ENCODE data around the gene UTP4. TPM values are rescaled to one million over a fixed set of nuclear protein-coding genes. Genes with fewer than 3 reads are reported as not detected.

The UTP4 gene
- total RNA-seq, 2 donors from 2014 or later, result 19.2 to 32.9 TPM

- no peaks in the 10 kb centered on the region for H3K27me3 ChIP-seq
Measured at GRCh38 chr16:69111876-69112230, 20.6 kb upstream of the UTP4 start.

GRCh38 chr16:69112285-69113129 is 19.9 kb upstream of the UTP4 start:
- Histone ChIP-seq H3K9ac (ENCODE audit: low read depth in 2 of 2, low read length in 2 of 2) (no peak overlapping the region), H3K27me3 (no peaks in the 10 kb centered on the region), H3K4me1 (peaks cover 4% of the 10 kb centered on the region), H3K36me3 (no peaks in the 10 kb centered on the region), H3K27ac (no peak overlapping the region), H3K4me3 (no peak overlapping the region), H3K9me3 (no peaks in the 10 kb centered on the region)
- peak; percentile 64 for DNase-seq
- intact Hi-C loops (cut with DNase I), result no loop called here
- TF ChIP-seq CTCF (IDR thresholded peaks at IDR 0.05), result peak; percentile 76

More at GRCh38 chr16:69111876-69112230, 20.6 kb upstream of the UTP4 start:
- Histone ChIP-seq H3K27ac (no peak overlapping the region), H3K9me3 (no peaks in the 10 kb centered on the region), H3K4me1 (peaks cover 10% of the 10 kb centered on the region), H3K9ac (ENCODE audit: low read depth in 2 of 2, low read length in 2 of 2) (no peak overlapping the region), H3K4me3 (no peak overlapping the region), H3K36me3 (no peaks in the 10 kb centered on the region)
- no peak for TF ChIP-seq CTCF (IDR thresholded peaks at IDR 0.05)
- DNase-seq, result no peak
- intact Hi-C loops (cut with DNase I), result no loop called here

- no peak for DNase-seq
- H3K4me1 ChIP-seq, result no peaks in the 10 kb centered on the region
- H3K27me3 ChIP-seq, result no peaks in the 10 kb centered on the region
- intact Hi-C loops (cut with DNase I), result no loop called here
- no peak overlapping the region for H3K27ac ChIP-seq
- no peaks in the 10 kb centered on the region for H3K9me3 ChIP-seq
- H3K9ac ChIP-seq (ENCODE audit: low read depth in 2 of 2, low read length in 2 of 2), result no peak overlapping the region
- no peak for TF ChIP-seq CTCF (IDR thresholded peaks at IDR 0.05)
- no peak overlapping the region for H3K4me3 ChIP-seq
- H3K36me3 ChIP-seq, result no peaks in the 10 kb centered on the region
Measured at GRCh38 chr16:69113216-69113615, 19.2 kb upstream of the UTP4 start.

- H3K27ac ChIP-seq, result no peak overlapping the region
- TF ChIP-seq CTCF (IDR thresholded peaks at IDR 0.05), result no peak
- H3K4me1 ChIP-seq, result no peaks in the 10 kb centered on the region
- H3K36me3 ChIP-seq, result no peaks in the 10 kb centered on the region
- H3K4me3 ChIP-seq, result no peak overlapping the region
- H3K9me3 ChIP-seq, result no peaks in the 10 kb centered on the region
- no peaks in the 10 kb centered on the region for H3K27me3 ChIP-seq
- intact Hi-C loops (cut with DNase I), result no loop called here
- H3K9ac ChIP-seq (ENCODE audit: low read depth in 2 of 2, low read length in 2 of 2), result no peak overlapping the region
- DNase-seq, result no peak
Measured at GRCh38 chr16:69114346-69114975, 18.0 kb upstream of the UTP4 start.

- DNase-seq, result no peak
- intact Hi-C loops (cut with DNase I), result no loop called here
Measured at GRCh38 chr16:69114976-69115355, 17.5 kb upstream of the UTP4 start.

More at GRCh38 chr16:69114976-69115355, 17.5 kb upstream of the UTP4 start:
- Histone ChIP-seq H3K27me3 (no peaks in the 10 kb centered on the region), H3K9me3 (no peaks in the 10 kb centered on the region), H3K36me3 (no peaks in the 10 kb centered on the region), H3K4me3 (no peak overlapping the region), H3K4me1 (no peaks in the 10 kb centered on the region), H3K27ac (no peak overlapping the region), H3K9ac (ENCODE audit: low read depth in 2 of 2, low read length in 2 of 2) (no peak overlapping the region)
- no peak for TF ChIP-seq CTCF (IDR thresholded peaks at IDR 0.05)
